GM21447 (cell line): ENCODE data around the gene ARHGEF18.
"Not testable (repeated sequence)": the region's sequence is repeated elsewhere in the genome, so short reads cannot be mapped to it uniquely, and the experiment has no call there.

Experiments
- ATAC-seq: cut with Tn5 transposase; IDR thresholded peaks from one replicate; pipeline ENCODE4 v1.9.1; 2021; ENCODE audit not compliant: unreplicated experiment

Gene ARHGEF18

DNA sequence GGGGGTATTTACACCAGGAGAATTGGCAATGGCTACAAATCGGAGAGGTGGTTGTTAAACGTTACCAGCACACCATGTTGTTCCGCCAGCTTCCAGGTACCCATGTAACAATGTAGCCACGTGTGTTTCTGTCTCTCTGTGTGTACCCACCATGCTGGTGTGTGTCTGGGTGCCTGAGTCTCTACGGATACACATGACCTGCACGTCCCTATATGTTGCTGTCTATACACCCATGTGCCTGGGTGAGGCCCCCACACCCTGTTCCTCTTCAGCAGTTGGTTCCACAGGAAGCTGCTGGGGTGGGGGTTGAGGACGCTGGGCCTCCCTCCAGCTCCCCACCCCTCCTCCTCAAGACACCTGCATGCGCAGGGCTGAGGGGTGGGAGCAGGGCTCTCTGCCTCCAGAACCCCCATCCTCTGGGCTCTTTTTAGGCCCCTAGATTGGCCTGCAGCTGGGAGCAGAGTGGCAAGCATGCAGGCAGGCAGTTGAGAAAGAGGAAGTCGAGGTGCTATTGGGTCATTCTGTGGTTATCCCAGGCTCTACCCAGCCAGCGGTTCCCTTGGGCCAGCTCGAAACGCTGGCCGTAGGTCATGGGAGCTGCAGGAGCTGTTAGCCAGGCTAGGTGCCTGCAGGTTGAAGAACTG is at the start of gene ARHGEF18:
Gene ARHGEF18, plus strand, starts transcription at position 351 of the 644 bp plus-strand sequence. CDS start 13,954 bp downstream, outside the sequence.
- no peak for ATAC-seq

DNA sequence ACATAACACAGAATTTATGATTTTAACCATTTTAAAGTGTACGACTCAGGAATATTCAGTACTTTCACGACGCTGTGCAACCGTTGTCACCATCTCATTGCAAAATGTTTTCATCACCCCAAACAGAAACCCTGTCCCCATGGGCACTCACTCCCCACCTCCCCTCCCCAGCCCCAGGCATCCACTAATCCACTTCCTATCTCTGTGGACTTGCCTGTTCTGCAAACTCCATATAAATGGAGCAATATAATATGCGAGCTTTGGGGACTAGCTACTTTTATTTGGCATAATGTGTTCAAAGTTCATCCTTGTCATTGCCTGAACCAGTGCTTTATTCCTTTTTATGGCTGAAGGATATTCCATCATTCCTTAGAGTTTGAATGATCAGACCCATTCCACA is 47.2 kb upstream of the ARHGEF18 start:
- ATAC-seq: no peak

DNA sequence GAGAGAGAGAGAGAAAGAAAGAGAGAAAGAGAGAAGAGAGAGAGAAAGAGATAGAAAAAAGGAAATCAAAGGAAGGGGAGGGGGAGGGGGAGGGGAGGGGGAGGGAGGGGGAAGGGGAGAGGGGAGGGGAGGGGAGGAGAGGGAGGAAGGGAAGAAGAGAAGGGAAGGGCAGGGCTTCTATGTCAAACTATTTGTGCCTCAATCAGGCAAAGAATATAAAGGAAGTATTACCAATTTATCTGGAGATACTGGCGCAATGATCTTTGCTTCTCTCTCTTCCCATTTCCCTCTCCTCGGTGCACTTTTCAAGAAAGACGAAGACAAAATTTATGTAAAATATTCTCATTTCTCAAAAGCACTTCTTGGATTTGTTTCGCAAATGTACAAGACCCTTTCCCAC is 45.3 kb upstream of the ARHGEF18 start:
- ATAC-seq: no peak

GRCh38 chr19:7304200-7304599 is 44.5 kb upstream of the ARHGEF18 start:
- no peak for ATAC-seq

DNA sequence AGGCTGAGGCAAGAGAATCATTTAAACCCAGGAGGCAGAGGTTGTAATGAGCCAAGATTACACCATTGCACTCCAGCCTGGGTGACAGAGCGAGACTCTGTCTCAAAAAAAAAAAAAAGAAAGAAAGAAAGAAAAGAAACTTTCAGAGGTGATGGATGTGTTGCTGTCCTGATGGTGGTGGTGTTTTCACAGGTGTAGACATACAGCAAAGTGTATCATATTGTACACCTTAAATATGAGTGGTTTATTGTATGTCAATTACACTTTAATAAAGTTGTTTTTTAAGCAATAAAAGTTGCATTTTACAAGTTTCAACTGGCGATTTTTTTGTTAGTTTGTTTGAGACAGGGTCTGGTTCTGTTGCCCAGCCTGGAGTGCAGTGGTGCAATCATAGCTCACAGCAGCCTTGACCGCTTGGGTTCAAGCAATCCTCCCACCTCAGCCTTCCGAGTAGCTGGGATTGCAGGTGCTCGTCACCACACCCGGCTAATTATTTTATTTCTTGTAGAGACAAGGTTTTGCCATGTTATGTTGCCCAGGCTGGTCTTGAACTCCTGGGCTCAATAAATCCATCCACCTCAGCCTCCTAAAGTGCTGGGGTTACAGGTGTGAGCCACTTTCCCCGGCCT is 41.0 kb upstream of the ARHGEF18 start:
- no peak for ATAC-seq

DNA sequence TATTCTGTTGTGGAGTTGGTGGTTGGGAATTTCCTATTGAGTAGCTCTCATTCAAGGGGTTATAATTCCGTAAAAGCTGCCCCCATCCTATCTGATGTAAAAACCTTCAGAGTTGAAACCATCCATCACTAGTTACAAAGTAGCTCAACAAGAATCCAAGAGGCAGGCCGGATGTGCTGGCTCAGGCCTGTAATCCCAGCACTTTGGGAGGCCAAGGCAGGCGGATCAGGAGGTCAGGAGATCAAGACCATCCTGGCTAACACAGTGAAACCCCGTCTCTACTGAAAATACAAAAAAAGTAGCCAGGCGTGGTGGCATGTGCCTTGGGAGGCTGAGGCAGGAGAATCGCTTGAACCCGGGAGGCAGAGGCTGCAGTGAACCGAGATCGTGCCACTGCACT is 40.4 kb upstream of the ARHGEF18 start:
- not testable (repeated sequence) for ATAC-seq

DNA sequence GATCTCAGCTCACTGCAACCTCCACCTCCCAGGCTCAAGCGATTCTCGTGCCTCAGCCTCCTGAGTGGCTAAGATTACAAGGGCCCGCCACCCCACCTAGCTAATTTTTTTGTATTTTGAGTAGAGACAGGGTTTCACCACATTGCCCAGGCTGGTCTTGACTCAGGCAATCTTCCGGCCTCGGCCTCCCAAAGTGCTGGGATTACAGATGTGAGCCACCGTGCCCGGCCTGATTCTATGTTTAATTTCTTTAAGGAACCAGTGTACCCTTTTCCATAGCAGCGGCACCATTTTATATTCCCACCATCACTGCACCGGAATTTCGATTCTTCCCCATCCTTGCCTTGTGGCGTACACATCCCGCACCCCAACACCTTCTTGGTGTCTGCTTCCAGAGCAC is 36.8 kb upstream of the ARHGEF18 start:
- no peak for ATAC-seq

- no peak for ATAC-seq
Measured at GRCh38 chr19:7312816-7313215, 35.9 kb upstream of the ARHGEF18 start.

GRCh38 chr19:7318176-7318575 is 30.6 kb upstream of the ARHGEF18 start:
- ATAC-seq: no peak

- ATAC-seq: no peak
Measured at GRCh38 chr19:7326105-7326877, 22.4 kb upstream of the ARHGEF18 start.

- ATAC-seq: no peak
Measured at GRCh38 chr19:7327802-7328201, 20.9 kb upstream of the ARHGEF18 start.

GRCh38 chr19:7328647-7329046 is 20.1 kb upstream of the ARHGEF18 start:
- no peak for ATAC-seq

- ATAC-seq: no peak
Measured at GRCh38 chr19:7331446-7331845, 17.3 kb upstream of the ARHGEF18 start.

GRCh38 chr19:7333198-7334118 is 15.3 kb upstream of the ARHGEF18 start:
- ATAC-seq: no peak

GRCh38 chr19:7336321-7336973 is 12.3 kb upstream of the ARHGEF18 start:
- ATAC-seq: no peak

- peak; percentile 72 for ATAC-seq
Measured at GRCh38 chr19:7337380-7338194, 11.2 kb upstream of the ARHGEF18 start.

- no peak for ATAC-seq
Measured at GRCh38 chr19:7340959-7341837, 7.5 kb upstream of the ARHGEF18 start.

DNA sequence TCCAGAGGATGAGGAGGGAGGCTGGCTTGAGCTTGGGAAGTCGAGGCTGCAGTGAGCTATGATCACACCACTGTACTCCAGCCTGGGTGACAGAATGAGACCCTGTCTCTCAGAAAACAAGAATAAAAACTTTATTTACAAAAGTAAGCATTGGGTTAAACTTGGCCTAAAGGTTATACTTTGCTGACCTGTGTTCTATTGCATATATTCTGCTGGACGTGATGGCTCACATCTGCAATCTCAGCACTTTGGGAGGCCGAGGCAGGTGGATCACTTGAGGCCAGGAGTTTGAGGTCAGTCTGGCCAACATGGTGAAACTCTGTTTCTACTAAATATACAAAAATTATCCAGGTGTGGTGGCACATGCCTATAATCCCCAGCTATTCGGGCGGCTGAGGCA is 6.6 kb upstream of the ARHGEF18 start:
- no peak for ATAC-seq

DNA sequence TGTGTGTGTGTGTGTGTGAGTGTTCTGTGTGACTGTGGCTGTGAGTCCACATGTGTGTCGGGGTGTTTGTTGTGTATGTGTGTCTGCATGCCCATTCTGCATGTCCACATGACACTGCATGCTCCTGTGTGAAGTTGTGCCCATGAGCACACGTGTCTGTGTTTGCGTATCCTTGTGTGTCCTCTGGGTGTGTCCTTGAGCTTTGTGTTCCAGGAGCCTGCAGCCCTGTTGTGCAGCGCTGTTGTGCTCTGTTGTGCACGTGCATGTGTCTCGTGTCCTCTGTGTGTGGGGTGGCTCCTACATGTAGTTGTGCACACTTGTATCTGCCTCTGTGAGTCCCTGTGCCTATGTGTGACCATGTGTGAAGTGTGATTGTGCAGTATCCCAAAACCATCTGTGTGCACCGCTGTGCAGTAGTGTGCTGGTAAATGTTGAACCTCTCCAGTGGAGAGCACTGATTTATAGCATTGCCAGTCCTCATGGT is 2.2 kb upstream of the ARHGEF18 start:
- ATAC-seq: no peak
